HepG2 (cell line): ENCODE results near the gene CD68. TPM values are rescaled to one million over a fixed set of nuclear protein-coding genes. Genes with fewer than 3 reads are reported as not detected.

ENCODE experiments used
- ATAC-seq: fragments of 200-7000 bp; cut with Tn5 transposase; 3 replicates; pipeline ENCODE4 v1.9.1; 2020; ENCODE audit warnings: mild to moderate bottlenecking, moderate library complexity
- BruUV-seq: library from RNA; stranded (reverse); fragments of 400-500 nt; replicated peaks from 2 replicates; lab custom pipeline; 2021; lab: Mats Ljungman, UMichigan
- CTCF ChIA-PET: fragments of 300-600 bp; formaldehyde crosslinking; extraction: SDS; loops from one replicate; lab custom pipeline; 2021; ENCODE audit warnings: low total read pairs, inconsistent platforms, low intra/inter-chr PET ratio; lab: Yijun Ruan, JAX
- POLR2A ChIA-PET: fragments of 350-600 bp; sonication (Branson Sonifier 250); formaldehyde crosslinking; loops from one replicate; lab custom pipeline; 2020; ENCODE audit warnings: antibody characterized with exemption, inconsistent platforms; lab: Yijun Ruan, JAX
- DNase-seq: peaks from one replicate; pipeline ENCODE4 v3.0.0-alpha.2; 2015; ENCODE audit warnings: low spot score
- FAIRE-seq: peaks from 3 replicates; lab custom pipeline; 2011; peaks lifted over from hg19 to GRCh38; lab: Jason Lieb, UNC
- H2AFZ ChIP-seq: one replicate; pipeline ENCODE4 v1.6.1; 2011; ENCODE audit warnings: low read length, inconsistent platforms
- H3K27ac ChIP-seq: fragments of 300-600 bp; 3 replicates; pipeline ENCODE4 v1.8.0; 2011; ENCODE audit warnings: mixed run types, mild to moderate bottlenecking, mixed read lengths, low read length, inconsistent platforms; ENCODE audit not compliant: insufficient read depth; ENCODE audit errors: extremely low read length
- H3K27me3 ChIP-seq, 2 experiments: fragments of 200-600 bp in 1 of 2; 2 replicates in 1 of 2; 3 replicates in 1 of 2; pipeline versions ENCODE4 v1.6.0 to v1.8.0; 2011; ENCODE audit warnings: low read length in 2 of 2, mild to moderate bottlenecking in 2 of 2, moderate library complexity in 2 of 2, inconsistent platforms in 1 of 2; ENCODE audit not compliant: insufficient read depth in 2 of 2, control insufficient read depth in 1 of 2
- H3K36me3 ChIP-seq, 2 experiments: fragments of 200-600 bp in 1 of 2; replicated peaks in 1 of 2; 2 replicates in 1 of 2; 3 replicates in 1 of 2; pipeline versions ENCODE4 v1.5.1 to v1.8.0; 2011; ENCODE audit warnings: low read length in 2 of 2, inconsistent platforms in 1 of 2; ENCODE audit not compliant: insufficient read depth in 2 of 2, control insufficient read depth in 1 of 2
- H3K4me1 ChIP-seq: 2 replicates; pipeline ENCODE4 v1.5.1; 2012; ENCODE audit warnings: low read length, inconsistent platforms; ENCODE audit not compliant: insufficient read depth
- H3K4me2 ChIP-seq: 2 replicates; pipeline ENCODE4 v1.6.0; 2011; ENCODE audit warnings: low read depth, low read length, inconsistent platforms
- H3K4me3 ChIP-seq, 3 experiments: fragments of 200-600 bp in 1 of 3; sonication (generic), shearing (Covaris generic) in 1 of 3; replicated peaks in 1 of 3; 2 replicates each; pipeline ENCODE4 v1.5.1; 2011 to 2016; ENCODE audit warnings: low read length in 3 of 3, inconsistent platforms in 2 of 3, low read depth in 2 of 3, mild to moderate bottlenecking in 2 of 3, control low read depth in 1 of 3, mixed read lengths in 1 of 3; ENCODE audit not compliant: insufficient read depth in 1 of 3
- H3K79me2 ChIP-seq: one replicate; pipeline ENCODE4 v1.6.1; 2011; ENCODE audit warnings: low read length, inconsistent platforms; ENCODE audit not compliant: insufficient read depth
- H3K9ac ChIP-seq: 2 replicates; pipeline ENCODE4 v1.6.0; 2011; ENCODE audit warnings: mild to moderate bottlenecking, low read depth, low read length, inconsistent platforms; ENCODE audit not compliant: insufficient read depth
- H3K9me3 ChIP-seq: 2 replicates; pipeline ENCODE4 v1.5.1; 2012; ENCODE audit warnings: mild to moderate bottlenecking, low read length
- H4K20me1 ChIP-seq: 2 replicates; pipeline ENCODE4 v1.6.0; 2011; ENCODE audit warnings: inconsistent platforms, mild to moderate bottlenecking, low read length, moderate library complexity; ENCODE audit not compliant: insufficient read depth
- CBX1 ChIP-seq: IDR thresholded peaks from one replicate; pipeline ENCODE4 v1.6.1; 2016; ENCODE audit warnings: antibody characterized with exemption, low read depth
- FOXA3 ChIP-seq: IDR thresholded peaks from 2 replicates; pipeline ENCODE4 v1.6.1; 2016; ENCODE audit warnings: missing genetic modification reagents, missing compliant biosample characterization
- HOXA5 ChIP-seq: sonication (generic); formaldehyde crosslinking; IDR thresholded peaks from 2 replicates; pipeline ENCODE4 v1.4.0; 2020; ENCODE audit warnings: missing genetic modification reagents
- JDP2 ChIP-seq: sonication (generic); formaldehyde crosslinking; IDR thresholded peaks from 2 replicates; pipeline ENCODE4 v1.8.1; 2022; ENCODE audit warnings: missing genetic modification reagents, borderline replicate concordance
- KLF15 ChIP-seq: sonication (generic); formaldehyde crosslinking; IDR thresholded peaks from 2 replicates; pipeline ENCODE4 v1.8.1; 2023; ENCODE audit warnings: borderline replicate concordance, mild to moderate bottlenecking, inconsistent platforms, missing genetic modification reagents, mixed read lengths
- ZC3H13 ChIP-seq: sonication (generic); formaldehyde crosslinking; IDR thresholded peaks from 2 replicates; pipeline ENCODE4 v1.8.1; 2023; ENCODE audit warnings: mild to moderate bottlenecking, missing genetic modification reagents, moderate library complexity
- ZNF614 ChIP-seq: IDR thresholded peaks from 2 replicates; pipeline ENCODE4 v1.6.1; 2018; ENCODE audit warnings: missing biosample characterization, missing genetic modification reagents, inconsistent platforms, borderline replicate concordance
- ZNF775 ChIP-seq: sonication (generic); formaldehyde crosslinking; IDR thresholded peaks from 2 replicates; pipeline ENCODE4 v1.4.0; 2020; ENCODE audit warnings: missing genetic modification reagents, mild to moderate bottlenecking, moderate library complexity, borderline replicate concordance
- ZNF83 ChIP-seq: sonication (generic); formaldehyde crosslinking; IDR thresholded peaks from 2 replicates; pipeline ENCODE4 v1.4.0; 2020; ENCODE audit warnings: missing genetic modification reagents, mild to moderate bottlenecking, borderline replicate concordance
- whole genome bisulfite sequencing: methylation state at CpG from one replicate; pipeline ENCODE4 v1.1.6; 2017; ENCODE audit warnings: low lambda C conversion rate; 5-methylcytosine and 5-hydroxymethylcytosine counted together
- in situ Hi-C: cut with HindIII; loops from 2 replicates; pipeline ENCODE4 v1.10.0; 2017; ENCODE audit warnings: low pct_unique_long_range_greater_than_20kb; ENCODE audit not compliant: extremely low pct_ligation_motif_present
- intact Hi-C: fragments of 100-400 bp; cut with micrococcal nuclease; formaldehyde crosslinking; loops from one replicate; pipeline ENCODE4 v1.10.0; 2022; ENCODE audit not compliant: unreplicated experiment
- polyA plus RNA-seq, 8 experiments: library from polyadenylated mRNA; depleted of rRNA in 3 of 8; stranded (reverse) in 7 of 8; unstranded in 1 of 8; fragments of >200 nt; fragmentation: Illumina TruSeq in 4 of 8; extraction: Trizol in 4 of 8; gene quantifications; 2 replicates each; pipeline versions ENCODE4 v1.2.1 to v1.2.3, GENCODE V29; 2011 to 2016; ENCODE audit warnings: low read depth in 4 of 8, missing spikeins in 1 of 8, mixed read lengths in 1 of 8; ENCODE audit not compliant: insufficient read depth in 1 of 8
- total RNA-seq, 5 experiments: library from RNA; depleted of rRNA; stranded (reverse); fragments of >200 nt; fragmentation: Illumina TruSeq; extraction: Trizol; gene quantifications; 2 replicates each; pipeline ENCODE4 v1.2.3, GENCODE V29; 2016; ENCODE audit warnings: low read depth in 1 of 5
- TF ChIP-seq, protein P1 (sequence below): sonication (generic); formaldehyde crosslinking; IDR thresholded peaks from 2 replicates; pipeline ENCODE4 v1.8.0; 2022; ENCODE audit warnings: low read depth, missing genetic modification reagents
- TF ChIP-seq, protein P2 (sequence below): sonication (generic); formaldehyde crosslinking; IDR thresholded peaks from 2 replicates; pipeline ENCODE4 v1.5.0; 2020; ENCODE audit warnings: missing genetic modification reagents

CD68 gene
- total and polyA plus RNA-seq, 2 of the 13 experiments (the other 11 are each of a cell fraction or from before 2014, with no cell fraction given) = 10.3 to 104 TPM

GRCh38 chr17:7552621-7553051 is 26.8 kb upstream of the CD68 start (continued):
- TF ChIP-seq ZNF775 (CRISPR knock-in tag) = no peak

DNA sequence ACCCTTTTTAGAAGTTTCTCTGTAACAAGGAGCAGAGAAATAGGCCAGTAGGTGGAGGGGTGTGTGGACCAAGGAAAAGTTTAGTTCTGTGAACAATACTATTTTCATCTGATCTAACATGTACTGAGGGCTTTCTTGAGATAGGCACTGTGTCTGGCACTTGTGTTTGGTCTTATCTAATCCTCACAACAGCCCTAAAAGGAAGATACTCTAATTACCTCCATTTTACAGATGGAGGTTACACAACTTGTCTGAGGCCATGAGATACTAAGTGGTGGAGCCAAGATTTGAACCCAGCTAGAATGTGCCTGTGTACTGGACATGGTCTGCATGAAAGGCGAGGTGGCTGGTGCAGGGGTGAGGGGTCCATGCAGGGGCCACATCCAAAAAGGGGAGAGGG is 26.1 kb upstream of the CD68 start:
- ChIA-PET CTCF (no interaction called here), POLR2A (interaction anchor here (1.0 kb wide), 1 partner anchor 15 kb away, joined by 3 read pairs; no protein-coding TSS in a partner anchor)
- BruUV-seq = no TSS peak
- H3K9ac ChIP-seq = no peak overlapping the region
- H4K20me1 ChIP-seq = no peaks in the 10 kb centered on the region
- FAIRE-seq (no peak), DNase-seq (no peak), ATAC-seq (no peak)
- intact Hi-C loops (no loop called here), in situ Hi-C loops (no loop called here)
- peaks cover 62% of the 10 kb centered on the region for H3K4me1 ChIP-seq
- no peak overlapping the region for H2AFZ ChIP-seq
- no peaks in the 10 kb centered on the region for H3K9me3 ChIP-seq
- no peaks in the 10 kb centered on the region for H3K36me3 ChIP-seq
- no peak overlapping the region for H3K27ac ChIP-seq
- TF ChIP-seq HOXA5 (CRISPR knock-in tag) = no peak
- TF ChIP-seq, protein P1, sequence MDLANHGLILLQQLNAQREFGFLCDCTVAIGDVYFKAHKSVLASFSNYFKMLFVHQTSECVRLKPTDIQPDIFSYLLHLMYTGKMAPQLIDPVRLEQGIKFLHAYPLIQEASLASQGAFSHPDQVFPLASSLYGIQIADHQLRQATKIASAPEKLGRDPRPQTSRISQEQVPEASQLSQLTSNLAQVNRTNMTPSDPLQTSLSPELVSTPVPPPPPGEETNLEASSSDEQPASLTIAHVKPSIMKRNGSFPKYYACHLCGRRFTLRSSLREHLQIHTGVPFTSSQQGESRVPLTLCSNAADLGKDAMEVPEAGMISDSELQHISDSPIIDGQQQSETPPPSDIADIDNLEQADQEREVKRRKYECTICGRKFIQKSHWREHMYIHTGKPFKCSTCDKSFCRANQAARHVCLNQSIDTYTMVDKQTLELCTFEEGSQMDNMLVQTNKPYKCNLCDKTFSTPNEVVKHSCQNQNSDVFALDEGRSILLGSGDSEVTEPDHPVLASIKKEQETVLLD = no peak
- TF ChIP-seq, protein P2, sequence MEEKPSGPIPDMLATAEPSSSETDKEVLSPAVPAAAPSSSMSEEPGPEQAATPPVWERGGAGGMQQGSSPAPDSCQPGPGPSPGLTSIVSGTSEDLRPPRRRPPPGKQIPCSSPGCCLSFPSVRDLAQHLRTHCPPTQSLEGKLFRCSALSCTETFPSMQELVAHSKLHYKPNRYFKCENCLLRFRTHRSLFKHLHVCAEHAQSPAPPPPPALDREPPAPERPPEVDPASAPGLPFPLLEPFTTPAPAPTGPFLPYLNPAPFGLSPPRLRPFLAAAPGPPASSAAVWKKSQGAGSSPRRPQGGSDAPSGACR (CRISPR knock-in tag) = no peak
- TF ChIP-seq ZNF83 (CRISPR knock-in tag) = no peak
- TF ChIP-seq CBX1 = no peak
- no peak for TF ChIP-seq ZNF614
- TF ChIP-seq FOXA3 = no peak
- TF ChIP-seq JDP2 = no peak
- no peak for TF ChIP-seq KLF15 (CRISPR knock-in tag)
- TF ChIP-seq ZC3H13 = no peak
- no peaks in the 10 kb centered on the region for H3K27me3 ChIP-seq
- 77% methylated on average over 1 of the region's 1 CpG for WGBS
- H3K4me3 ChIP-seq = no peak overlapping the region
- no peaks in the 10 kb centered on the region for H3K79me2 ChIP-seq
- H3K4me2 ChIP-seq = no peak overlapping the region
